ENCODE results near the gene VSTM2L.

Gene VSTM2L

GRCh38 chr20:37920679-37921322, 17.9 kb downstream of the VSTM2L start:
- no peak for DNase-seq

DNA sequence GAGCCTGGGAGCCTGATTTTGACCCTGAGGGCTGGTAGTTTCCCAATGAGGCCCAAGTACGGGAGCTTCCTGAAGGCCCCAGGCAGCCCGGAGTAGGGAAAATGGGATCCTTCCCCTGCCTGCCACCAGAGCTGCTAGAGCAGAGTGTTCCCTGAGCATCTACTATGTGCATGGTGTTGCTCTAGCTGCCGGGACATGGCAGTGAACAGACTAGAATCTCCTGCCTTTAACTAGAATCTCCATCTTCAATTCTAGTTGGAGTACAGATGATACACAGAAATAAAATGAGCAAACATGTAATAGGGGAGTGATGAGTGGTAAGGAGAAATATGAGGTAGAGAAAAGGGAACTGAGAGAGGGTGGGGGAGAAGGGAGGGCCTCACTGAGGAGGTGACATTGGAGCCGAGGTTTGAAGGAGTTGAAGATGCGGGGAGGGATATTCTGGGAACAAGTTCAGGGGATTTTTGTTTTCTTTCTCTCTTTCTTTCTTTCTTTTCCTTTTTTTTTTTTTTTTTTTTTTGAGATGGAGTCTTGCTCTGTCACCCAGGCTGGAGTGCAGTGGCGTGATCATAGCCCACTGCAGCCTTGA, 18.5 kb downstream of the VSTM2L start:
- no peak for DNase-seq

DNA sequence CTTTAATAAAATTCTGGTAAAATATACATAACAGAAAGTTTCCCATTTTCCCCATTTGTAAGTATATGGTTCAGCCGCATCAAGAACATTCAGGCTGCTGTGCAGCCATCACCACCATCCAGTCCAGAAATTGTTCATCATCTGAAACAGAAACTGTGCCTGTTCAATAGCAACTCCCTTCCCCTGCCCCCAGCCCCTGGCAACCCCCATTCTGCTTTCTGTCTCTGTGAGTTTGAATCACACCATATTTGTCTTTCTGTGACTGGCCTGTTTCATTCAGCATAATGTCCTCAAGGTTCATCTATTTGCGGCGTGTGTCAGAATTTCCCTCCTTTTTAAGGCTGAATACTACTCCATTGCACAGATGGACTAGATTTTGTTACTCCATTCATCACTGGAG, 19.1 kb downstream of the VSTM2L start:
- DNase-seq, result peak; percentile 12

DNA sequence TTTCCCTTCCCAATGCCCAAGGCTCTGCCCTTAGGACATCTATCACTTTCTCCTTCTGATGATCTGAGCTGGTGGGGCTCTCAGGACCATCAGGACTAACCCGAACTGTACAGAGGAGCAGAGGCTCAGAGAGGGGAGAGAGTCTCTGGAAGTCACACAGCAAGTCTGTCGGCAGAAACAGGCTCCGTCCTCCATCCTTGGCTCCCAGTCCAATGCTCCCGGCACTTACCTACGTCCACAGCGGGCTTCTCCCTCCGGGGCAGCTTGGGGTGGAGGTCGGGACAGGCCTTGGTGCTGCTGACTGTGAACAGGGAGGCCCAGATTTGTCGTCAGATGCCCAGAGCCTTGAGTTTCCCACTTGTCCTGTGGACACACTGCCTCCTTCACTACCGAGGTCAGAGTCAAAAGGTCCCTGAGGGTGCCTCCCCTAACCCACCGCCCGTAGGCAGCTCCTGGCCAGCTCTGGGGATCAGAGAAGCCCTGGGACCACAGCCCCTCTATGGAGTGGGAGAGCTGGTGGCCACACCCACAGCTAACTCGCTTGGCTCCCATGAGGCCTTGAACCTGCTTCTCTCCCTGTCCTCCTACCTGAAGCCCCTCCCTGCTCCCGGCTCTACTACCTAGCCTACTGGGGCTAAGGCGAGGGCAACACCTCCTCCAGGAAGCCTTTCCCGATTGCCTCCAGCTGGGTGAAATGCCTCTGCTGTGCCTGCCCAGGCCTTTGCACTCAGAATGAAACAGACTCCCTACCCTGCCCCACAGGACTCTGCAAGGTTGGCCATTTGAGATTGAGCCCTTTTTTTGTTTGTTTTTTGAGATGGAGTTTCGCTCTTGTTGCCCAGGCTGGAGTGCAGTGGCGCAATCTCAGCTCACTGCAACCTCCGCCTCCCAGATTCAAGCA, 22.6 kb downstream of the VSTM2L start:
- DNase-seq, result no peak

GRCh38 chr20:37926612-37927011, 23.7 kb downstream of the VSTM2L start:
- DNase-seq, result no peak

DNA sequence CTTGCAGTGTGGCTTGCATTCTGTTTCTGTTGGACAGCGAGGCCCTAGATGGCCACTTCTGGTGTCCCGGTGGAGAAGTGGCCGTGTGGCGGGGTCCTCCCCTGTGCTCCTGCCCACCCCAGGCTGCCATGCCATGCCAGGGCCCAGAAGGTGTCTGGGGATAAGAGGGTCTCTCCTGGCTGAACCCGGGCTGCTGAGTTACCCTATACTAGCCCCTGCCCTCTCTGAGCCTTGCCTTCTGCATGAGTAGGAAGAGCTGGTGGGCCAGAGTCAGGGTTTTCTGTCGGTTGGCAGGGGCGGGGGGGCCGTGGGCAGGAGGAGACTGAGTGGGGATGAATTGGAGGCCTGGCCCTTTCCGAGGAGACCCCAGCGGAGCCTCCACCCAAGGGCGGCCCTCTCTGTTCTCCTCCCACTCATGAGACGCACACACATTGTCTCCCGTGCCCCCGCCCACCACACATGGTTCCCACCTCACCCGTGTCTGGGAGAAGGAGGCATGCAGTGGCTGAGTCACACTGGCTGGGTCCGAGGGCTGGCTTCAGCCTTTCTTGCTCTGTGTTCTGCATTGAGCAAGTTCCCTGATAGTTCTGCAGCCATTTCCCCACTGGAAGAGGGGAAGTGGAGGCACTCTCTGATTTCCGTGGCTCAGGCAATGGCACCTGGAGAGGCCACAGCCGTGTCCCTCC, 24.6 kb downstream of the VSTM2L start:
- DNase-seq, result no peak

- no peak for DNase-seq
These were observed 26.2 kb downstream of the VSTM2L start for GRCh38 chr20:37928996-37929682.

- no peak for DNase-seq
These were observed 26.7 kb downstream of the VSTM2L start for GRCh38 chr20:37929683-37930014.

DNA sequence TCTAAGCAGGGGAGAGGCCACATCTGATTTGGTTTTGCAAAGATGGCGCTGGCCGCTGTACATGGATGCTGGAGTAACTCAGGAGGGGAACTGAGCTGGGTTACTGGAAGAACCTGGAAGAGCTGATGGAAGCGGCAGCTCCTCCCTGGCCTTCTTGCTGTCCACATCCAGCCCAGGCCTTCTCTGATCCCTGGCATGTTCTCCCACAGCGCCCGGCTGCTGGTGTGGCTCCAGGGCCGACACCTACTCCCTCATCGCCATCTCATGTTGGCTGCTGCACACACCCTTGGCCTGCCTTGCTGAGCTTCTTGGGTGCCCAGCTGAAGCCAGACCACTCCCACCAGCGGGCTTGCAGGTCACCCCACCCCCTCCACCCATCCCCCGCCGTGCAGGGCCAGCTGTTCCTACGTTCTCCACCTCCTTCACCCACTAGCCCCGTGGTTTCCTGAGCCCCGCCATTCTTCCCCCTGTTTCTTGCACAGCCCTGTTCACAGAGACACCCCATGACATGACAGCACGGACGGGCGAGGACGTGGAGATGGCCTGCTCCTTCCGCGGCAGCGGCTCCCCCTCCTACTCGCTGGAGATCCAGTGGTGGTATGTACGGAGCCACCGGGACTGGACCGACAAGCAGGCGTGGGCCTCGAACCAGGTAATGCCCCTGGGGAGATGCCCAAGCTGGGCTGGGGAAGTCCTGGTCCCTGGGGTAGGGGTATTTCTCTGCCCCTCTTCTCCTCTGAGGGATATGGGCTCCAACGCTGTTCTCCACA, 28.4 kb downstream of the VSTM2L start:
- no peak for DNase-seq

GRCh38 chr20:37932074-37932473, 29.1 kb downstream of the VSTM2L start:
- DNase-seq, result no peak

GRCh38 chr20:37932919-37933318, 30.0 kb downstream of the VSTM2L start:
- DNase-seq, result no peak

GRCh38 chr20:37933786-37934633, 31.1 kb downstream of the VSTM2L start:
- no peak for DNase-seq

DNA sequence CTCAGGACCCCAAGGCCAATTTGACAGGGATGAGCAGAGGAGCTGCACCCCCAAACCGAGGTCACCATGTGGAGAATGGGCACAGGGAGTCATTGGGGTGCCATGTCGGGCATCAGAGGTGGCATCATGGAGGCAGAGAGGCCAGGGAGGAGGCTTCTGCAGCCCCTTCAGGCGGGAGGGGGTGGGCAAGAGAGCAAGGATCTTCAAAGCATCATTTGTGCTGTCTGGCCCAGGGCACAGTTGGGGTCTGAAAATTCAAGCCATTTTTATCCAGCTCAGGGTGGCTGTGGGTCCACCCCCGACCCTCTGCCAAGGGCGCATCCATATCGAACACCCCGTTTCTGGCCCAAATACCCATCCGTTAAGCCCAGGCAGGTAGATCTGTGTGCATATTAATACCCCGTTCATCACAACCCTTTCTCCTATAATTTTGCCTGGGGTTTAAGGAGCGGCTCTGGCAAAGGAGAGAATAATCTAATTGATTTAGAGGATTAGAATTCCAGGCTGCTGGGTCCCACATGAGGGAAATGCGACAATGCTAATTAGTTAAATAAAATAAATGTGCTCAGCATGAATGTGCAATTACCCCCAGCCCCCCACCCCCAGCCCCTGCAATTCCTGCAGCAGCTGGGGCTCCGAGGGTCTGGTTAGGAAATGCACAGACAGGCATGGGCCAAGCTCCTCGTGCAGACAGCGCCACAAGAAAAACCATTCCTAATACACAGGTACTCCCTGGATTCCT, 31.9 kb downstream of the VSTM2L start:
- DNase-seq, result no peak

- DNase-seq, result no peak
These were observed 32.5 kb downstream of the VSTM2L start for GRCh38 chr20:37935435-37935834.

GRCh38 chr20:37936041-37936440, 33.1 kb downstream of the VSTM2L start:
- no peak for DNase-seq

- DNase-seq, result no peak
These were observed 33.5 kb downstream of the VSTM2L start for GRCh38 chr20:37936451-37936850.

GRCh38 chr20:37937686-37938085, 34.8 kb downstream of the VSTM2L start:
- no peak for DNase-seq

GRCh38 chr20:37938181-37938750, 35.3 kb downstream of the VSTM2L start:
- DNase-seq, result no peak

DNA sequence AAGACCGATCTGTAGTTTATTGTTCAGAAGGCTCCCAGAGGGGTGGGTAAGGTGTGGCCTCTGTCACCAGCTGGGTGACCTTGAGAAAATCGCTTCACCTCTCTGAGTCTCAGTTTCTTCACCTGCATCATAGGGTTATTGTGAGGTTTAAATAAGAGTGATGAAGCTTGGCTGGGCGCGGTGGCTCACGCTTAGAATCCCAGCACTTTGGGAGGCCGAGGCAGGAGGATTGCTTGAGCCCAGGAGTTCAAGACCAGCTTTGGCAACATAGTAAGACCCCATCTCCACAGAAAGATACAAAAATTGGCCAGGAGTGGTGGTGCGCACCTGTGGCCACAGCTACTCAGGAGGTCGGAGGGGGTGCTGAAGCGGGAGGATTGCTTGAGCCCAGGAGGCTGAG, 36.0 kb downstream of the VSTM2L start:
- DNase-seq, result no peak

Measured in activated naive CD4-positive, alpha-beta T cell treated with Interleukin-2 at 50 U/mL for 16 hours (primary cell).